ENCODE measurements around the gene PTH2. TPM values are rescaled to one million over a fixed set of nuclear protein-coding genes. Genes with fewer than 3 reads are reported as not detected.

PTH2 gene
- total and polyA plus RNA-seq, 5 experiments from 2014 or later: not detected

DNA sequence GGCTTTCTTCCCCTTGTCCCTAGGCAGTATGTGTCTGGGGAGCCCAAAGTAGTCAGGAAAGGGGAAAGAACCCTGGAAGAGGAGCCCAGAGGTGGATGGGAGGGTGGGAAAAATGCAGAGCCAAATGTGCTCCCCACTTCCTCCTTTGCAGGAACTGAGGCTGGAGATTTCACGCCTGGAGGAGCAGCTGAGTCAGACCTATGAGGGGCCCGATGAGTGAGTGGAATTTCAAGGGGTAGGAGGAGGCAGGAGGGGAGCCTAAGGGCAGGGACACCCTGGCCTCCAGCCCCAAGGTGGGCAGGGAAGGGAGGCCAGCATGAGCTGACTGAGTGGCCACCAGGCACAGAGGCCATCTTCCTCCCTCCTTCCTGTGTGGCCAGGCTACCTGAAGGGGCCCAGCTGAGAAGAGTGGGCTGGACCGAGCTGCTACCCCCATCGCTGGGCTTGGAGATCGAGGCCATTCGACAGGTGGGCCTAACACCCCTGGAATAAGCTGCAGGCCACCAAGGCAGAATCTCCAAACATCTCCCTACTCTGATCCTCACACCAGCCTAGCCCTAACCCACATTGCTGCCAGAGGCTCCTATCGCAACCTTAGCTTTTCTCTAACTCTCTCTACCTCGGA is 14.3 kb downstream of the PTH2 start:
- H3K27me3 Mint-ChIP-seq: no peaks in the 10 kb centered on the region
- DNase-seq: no peak
- POLR2A ChIA-PET: interaction anchor here (0.5 to 1.7 kb wide), 6 partner anchors 9 to 109 kb away, joined by 3 to 5 read pairs (median 3); partner anchors contain the start of gene FLT3LG
- H3K27ac Mint-ChIP-seq: peak overlapping the region; percentile 56 to 92 (median 88)
- ATAC-seq: peak in 1 of 2 donors; percentile 27
- H3K4me3 Mint-ChIP-seq: peak overlapping the region in 9 of 10 donors; percentile 39 to 87 (median 69)
- H3K36me3 Mint-ChIP-seq: no peaks in the 10 kb centered on the region
- H3K4me1 Mint-ChIP-seq: peaks cover 35 to 58% (median 56%) of the 10 kb centered on the region in 4 donors
- no peaks in the 10 kb centered on the region for H3K9me3 Mint-ChIP-seq

DNA sequence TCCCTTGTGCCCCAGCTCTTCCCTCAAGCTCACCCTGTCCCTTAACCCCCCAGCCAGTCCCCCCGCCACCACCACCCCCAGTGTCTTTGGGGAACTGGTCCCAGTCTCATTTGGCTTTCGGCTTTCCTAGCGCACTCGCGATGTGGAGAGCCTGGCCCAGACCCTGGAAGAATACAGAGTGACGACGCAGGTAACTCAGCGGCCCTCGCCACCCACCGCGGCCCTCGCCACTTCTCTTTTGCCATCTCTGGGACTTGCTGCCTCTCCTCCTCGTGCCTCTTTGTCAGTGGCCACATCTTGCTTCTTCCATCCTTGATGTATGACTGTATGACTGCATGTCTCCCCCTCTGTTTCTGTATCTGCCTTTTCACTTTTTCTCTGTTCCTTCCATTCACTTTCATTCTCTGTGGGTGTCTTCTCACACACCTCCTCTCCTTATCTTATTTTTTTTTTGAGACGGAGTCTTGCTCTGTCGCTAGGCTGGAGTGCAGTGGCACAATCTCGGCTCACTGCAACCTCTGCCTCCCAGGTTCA is 15.7 kb downstream of the PTH2 start:
- POLR2A ChIA-PET: interaction anchor here (1.9 kb wide), 1 partner anchor 13 kb away, joined by 4 read pairs; no protein-coding TSS in a partner anchor

DNA sequence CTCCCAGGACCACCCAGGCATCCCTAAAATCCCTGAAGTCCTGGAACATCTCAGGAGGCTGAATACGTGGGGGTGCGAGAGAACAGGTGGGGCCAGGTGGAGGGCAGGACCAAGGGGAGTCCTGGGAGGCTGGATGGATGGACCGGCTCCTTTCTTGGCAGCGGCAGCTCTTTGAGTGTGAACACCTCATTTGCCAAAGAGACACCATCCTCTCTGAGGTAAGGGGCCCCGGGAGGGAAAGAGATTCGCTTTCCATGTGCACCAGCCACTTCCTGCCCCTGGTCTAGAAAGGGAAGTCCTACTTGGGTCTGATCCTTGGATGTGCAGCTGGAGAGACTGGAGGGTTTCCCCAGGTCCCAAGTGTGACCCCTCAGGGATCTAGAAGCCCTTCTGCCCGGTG is 16.2 kb downstream of the PTH2 start:
- no peak for ATAC-seq
- no peaks in the 10 kb centered on the region for H3K9me3 Mint-ChIP-seq
- POLR2A ChIA-PET: interaction anchor here (0.8 to 1.9 kb wide), 3 partner anchors 13 to 45 kb away, joined by 3 to 6 read pairs (median 4); partner anchors contain the start of gene PIH1D1
- DNase-seq: no peak
- H3K27ac Mint-ChIP-seq: peak overlapping the region in 3 of 10 donors; percentile 47 to 86 (median 70)
- H3K4me3 Mint-ChIP-seq: no peak overlapping the region
- no peaks in the 10 kb centered on the region for H3K27me3 Mint-ChIP-seq
- H3K4me1 Mint-ChIP-seq: peaks cover 39 to 62% (median 57%) of the 10 kb centered on the region in 4 donors
- H3K36me3 Mint-ChIP-seq: no peaks in the 10 kb centered on the region

More for the DNA sequence above, 15.7 kb downstream of the PTH2 start:
- DNase-seq (no peak), ATAC-seq (no peak)
- peak overlapping the region in 8 of 10 donors; percentile 3 to 89 (median 73) for H3K27ac Mint-ChIP-seq
- H3K9me3 Mint-ChIP-seq: no peaks in the 10 kb centered on the region
- peaks cover 42 to 67% (median 61%) of the 10 kb centered on the region in 4 donors for H3K4me1 Mint-ChIP-seq
- H3K27me3 Mint-ChIP-seq: no peaks in the 10 kb centered on the region
- no peaks in the 10 kb centered on the region for H3K36me3 Mint-ChIP-seq
- peak overlapping the region in 1 of 10 donors; percentile 37 for H3K4me3 Mint-ChIP-seq

DNA sequence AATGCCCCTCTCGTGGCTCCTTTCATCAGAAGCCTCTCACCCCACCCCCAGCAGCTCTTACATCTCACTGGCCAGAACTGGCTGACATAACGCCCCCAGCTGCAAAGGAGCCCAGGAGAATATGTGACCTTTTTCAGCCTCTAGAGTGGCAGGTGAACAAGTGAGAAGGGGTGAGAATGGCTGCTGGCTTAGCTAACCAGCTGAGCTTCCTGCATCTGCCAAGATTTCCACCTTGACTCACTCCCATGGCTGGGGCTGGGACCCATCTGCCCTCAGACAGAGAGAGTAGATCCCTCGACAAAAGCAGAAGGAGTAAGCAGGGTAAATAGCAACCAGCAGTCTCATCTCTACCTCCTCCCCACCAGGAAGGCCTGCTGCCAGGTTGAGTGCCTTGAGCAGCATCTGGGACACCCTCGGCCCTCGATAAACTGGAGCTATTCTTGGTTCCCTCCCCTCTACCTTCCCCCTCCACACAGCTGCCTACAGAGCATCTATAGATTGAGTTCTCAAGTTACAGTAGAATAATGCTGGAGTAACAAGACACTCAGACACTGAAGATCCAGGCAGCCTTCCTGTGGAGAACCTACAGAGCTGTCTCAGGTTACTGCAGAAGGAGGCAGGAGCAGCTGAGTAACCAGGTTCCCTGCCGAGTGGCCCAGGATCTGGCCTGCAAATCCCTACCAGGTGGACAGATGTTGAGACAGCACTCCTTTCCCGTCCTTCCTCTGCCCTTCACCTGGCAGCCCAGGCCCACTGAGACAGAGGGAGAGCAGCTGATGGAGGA is 19.6 kb downstream of the PTH2 start:
- DNase-seq (peak in 1 of 10 donors; percentile 28), ATAC-seq (peak in 1 of 2 donors; percentile 73)
- H3K27me3 Mint-ChIP-seq: no peaks in the 10 kb centered on the region
- H3K9me3 Mint-ChIP-seq: no peaks in the 10 kb centered on the region
- POLR2A ChIA-PET: interaction anchor here (1.2 kb wide), 2 partner anchors 8 to 17 kb away, joined by 3 read pairs; no protein-coding TSS in a partner anchor
- H3K36me3 Mint-ChIP-seq: no peaks in the 10 kb centered on the region
- peak overlapping the region in 1 of 10 donors; percentile 33 for H3K4me3 Mint-ChIP-seq
- peak overlapping the region in 3 of 10 donors; percentile 51 to 63 (median 54) for H3K27ac Mint-ChIP-seq
- peaks cover 25 to 38% (median 34%) of the 10 kb centered on the region in 4 donors for H3K4me1 Mint-ChIP-seq

DNA sequence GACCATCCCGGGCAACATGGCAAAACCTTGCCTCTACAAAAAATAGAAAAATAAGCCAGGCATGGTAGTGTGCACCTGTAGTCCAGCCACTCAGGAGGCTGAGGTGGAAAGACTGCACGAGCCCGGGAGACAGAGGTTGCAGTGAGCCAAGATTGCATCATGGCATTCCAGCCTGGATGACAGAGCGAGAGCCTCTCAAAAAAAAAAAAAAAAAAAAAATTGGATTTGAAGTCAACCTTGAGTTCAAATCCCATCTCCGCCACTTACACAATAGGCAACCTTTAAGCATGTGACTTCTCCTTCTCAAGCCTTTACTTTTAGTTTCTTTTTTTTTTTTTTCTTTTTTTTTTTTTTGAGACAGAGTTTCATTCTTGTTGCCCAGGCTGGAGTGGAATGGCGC is 23.2 kb downstream of the PTH2 start:
- ATAC-seq: no peak
- DNase-seq: no peak
- Mint-ChIP-seq H3K4me3 (no peak overlapping the region), H3K27me3 (no peaks in the 10 kb centered on the region), H3K27ac (no peak overlapping the region), H3K9me3 (no peaks in the 10 kb centered on the region), H3K4me1 (peaks cover 25 to 36% (median 30%) of the 10 kb centered on the region in 4 donors), H3K36me3 (no peaks in the 10 kb centered on the region)
- POLR2A ChIA-PET: interaction anchor here (0.7 kb wide), 2 partner anchors 9 to 160 kb away, joined by 3 to 5 read pairs; no protein-coding TSS in a partner anchor

DNA sequence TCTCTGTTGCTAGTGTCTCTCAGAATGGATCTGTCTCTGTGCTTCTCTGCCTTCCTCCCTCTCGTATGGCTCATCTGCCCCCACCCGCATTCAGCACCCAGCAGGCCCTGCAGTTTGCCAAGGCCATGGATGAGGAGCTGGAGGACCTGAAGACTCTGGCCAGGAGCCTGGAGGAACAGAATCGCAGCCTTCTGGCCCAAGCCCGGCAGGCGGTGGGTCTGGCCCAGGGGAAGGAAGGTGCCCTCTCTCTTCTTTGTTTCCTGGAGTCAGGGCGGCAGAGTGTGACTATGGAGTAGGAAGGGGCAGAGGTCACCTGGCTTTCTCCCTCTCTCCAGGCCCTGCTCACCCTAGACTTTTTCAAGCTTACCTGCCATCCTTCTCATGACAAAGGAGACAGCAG is 24.3 kb downstream of the PTH2 start:
- H3K27ac Mint-ChIP-seq: peak overlapping the region in 8 of 10 donors; percentile 1 to 80 (median 66)
- no peak for DNase-seq

DNA sequence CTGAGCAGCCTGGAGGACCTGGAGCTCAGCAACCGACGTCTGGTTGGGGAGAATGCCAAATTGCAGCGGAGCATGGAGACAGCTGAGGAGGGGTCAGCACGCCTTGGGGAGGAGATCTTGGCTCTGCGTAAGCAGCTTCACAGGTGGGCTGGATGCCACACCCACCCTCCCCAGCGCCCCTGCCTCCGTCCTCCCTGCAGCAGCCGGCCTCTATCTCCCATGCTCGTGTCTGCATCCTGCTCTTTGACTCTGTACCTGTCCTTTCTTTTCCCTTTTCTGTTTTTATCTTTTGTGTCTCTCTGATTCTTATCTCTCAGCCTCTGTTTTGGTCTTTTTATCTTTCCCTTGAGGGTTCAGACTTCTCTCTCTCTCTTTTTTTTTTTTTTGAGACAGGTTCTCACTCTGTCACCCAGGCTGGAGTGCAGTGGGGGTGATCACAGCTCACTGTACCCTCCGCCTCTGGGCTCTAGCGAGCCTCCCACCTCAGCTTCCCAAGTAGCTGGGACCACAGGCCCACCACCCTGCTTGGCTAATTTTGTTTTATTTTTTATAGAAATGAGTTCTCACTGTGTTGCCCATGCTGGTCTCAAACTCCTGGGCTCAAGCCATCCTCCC is 25.1 kb downstream of the PTH2 start:
- Mint-ChIP-seq H3K27ac (peak overlapping the region in 9 of 10 donors; percentile 23 to 80 (median 59)), H3K4me1 (peaks cover 17 to 28% (median 20%) of the 10 kb centered on the region in 4 donors), H3K27me3 (no peaks in the 10 kb centered on the region), H3K4me3 (peak overlapping the region in 8 of 10 donors; percentile 5 to 77 (median 54)), H3K36me3 (no peaks in the 10 kb centered on the region), H3K9me3 (no peaks in the 10 kb centered on the region)
- DNase-seq (no peak), ATAC-seq (peak; percentile 65 to 66)
- POLR2A ChIA-PET: interaction anchor here (0.7 kb wide), 1 partner anchor 11 kb away, joined by 3 read pairs; no protein-coding TSS in a partner anchor

More for the DNA sequence above, 24.3 kb downstream of the PTH2 start:
- no peaks in the 10 kb centered on the region for H3K9me3 Mint-ChIP-seq
- peak overlapping the region in 6 of 10 donors; percentile 5 to 77 (median 40) for H3K4me3 Mint-ChIP-seq
- POLR2A ChIA-PET: no interaction called here
- H3K4me1 Mint-ChIP-seq: peaks cover 22 to 36% (median 27%) of the 10 kb centered on the region in 4 donors
- H3K27me3 Mint-ChIP-seq: no peaks in the 10 kb centered on the region
- ATAC-seq: no peak
- no peaks in the 10 kb centered on the region for H3K36me3 Mint-ChIP-seq

DNA sequence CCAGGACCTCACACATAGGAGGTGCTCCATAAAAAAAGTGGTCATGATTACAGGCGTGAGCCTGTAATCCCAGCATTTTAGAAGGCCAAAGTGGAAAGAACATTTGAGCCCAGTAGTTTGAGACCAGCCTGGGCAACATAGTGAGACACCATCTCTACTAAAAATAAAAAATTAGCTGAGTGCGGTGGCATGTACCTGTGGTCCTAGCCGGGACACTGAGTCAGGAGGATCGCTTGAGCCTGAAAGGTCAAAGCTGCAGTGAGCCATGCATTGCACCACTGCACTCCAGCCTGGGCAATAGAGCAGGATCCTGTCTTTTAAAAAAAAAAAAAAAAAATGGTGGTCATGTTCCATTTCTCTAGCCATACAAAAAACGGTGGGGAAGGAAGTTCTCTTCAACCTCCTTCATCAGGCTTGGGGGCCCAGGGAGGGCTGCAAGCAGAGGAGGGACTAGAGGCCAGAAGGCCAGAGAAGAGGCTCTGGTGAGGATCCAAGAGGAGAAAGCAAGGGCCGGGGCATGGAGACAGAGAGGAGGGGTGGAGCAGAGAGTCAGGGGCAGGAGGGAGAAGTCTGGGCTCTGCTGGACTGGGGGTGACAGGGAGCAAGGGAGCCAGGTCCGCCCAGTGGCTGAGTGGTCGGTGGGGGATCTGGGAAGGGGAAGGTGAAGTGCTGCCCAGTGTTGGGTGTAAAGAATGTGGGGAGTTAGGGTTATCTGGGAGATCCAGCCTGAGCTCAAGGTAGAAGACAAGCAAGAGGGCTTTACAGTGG is 26.3 kb downstream of the PTH2 start:
- POLR2A ChIA-PET: interaction anchor here (0.6 to 1.2 kb wide), 4 partner anchors 23 to 184 kb away, joined by 3 to 8 read pairs (median 4); partner anchors contain the start of gene PIH1D1
- no peak for DNase-seq

DNA sequence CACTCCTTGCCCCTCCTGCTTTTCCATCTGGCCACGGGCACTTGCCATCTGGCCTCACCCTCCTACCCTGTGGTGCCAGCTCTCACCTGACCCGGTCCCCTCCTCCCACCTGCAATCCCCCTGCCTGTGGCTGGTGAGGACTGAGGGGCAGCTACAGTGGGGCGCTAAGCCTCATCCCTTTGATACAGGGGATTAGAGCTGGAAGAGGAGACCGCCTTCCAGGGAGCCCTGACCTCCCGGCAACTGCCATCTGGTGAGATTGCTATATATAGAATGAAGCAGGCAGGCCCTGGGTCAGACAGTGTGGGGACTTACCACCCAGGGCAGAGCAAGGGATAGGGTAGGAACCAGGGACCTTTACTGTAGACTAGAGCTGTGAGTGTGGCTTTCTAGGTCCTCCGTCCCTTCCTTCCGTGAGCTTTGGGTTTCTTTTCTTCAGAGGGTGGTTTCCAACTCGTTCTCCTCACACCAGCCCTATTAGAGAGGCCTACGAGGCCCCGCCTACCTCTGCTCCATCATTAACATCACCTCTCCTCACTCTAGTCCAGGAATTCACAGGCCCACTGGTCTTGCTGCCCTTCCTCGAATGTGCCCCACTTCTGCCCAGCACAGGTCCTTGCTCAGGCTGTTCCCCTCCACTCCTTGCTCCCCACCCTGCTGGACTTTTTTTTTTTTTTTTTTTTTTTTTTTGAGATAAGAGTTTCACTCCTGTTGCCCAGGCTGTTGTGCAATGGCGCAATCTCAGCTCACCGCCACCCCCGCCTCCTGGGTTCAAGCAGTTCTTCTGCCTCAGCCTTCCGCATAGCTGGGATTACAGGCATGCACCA is 27.4 kb downstream of the PTH2 start:
- no peaks in the 10 kb centered on the region for H3K36me3 Mint-ChIP-seq

More for the DNA sequence above, 26.3 kb downstream of the PTH2 start:
- Mint-ChIP-seq H3K9me3 (no peaks in the 10 kb centered on the region), H3K27ac (peak overlapping the region in 4 of 10 donors; percentile 28 to 50 (median 40)), H3K4me3 (peak overlapping the region in 2 of 10 donors; percentile 14 to 36), H3K27me3 (peaks cover 0 to 3% (median 0%) of the 10 kb centered on the region in 5 donors), H3K36me3 (no peaks in the 10 kb centered on the region), H3K4me1 (peaks cover 20 to 32% (median 22%) of the 10 kb centered on the region in 4 donors)
- ATAC-seq: no peak

DNA sequence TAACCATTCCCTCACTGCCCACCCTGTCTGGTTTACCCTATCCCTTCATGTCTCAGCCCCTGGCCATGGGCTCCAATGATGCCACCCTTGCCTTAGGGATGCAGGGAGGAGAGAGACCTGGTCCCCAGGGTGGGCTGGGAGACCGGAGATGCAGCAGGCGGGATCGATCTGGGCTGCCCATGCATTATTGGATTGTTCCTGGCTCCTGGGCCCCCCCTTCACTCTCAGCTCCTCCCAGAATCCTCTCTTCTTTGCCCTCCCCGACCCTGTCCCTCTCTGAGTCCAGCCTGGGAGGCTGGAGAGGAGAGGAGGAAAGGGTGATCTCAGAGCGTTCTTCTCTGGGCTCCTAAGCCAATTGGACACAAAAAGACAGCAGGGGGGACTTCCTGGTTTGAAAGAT is 29.4 kb downstream of the PTH2 start:
- no peak for DNase-seq
- POLR2A ChIA-PET: interaction anchor here (0.6 to 2.4 kb wide), 5 partner anchors 14 to 76 kb away, joined by 3 to 9 read pairs (median 4); no protein-coding TSS in a partner anchor
- no peaks in the 10 kb centered on the region for H3K9me3 Mint-ChIP-seq
- peaks cover 0 to 4% (median 0%) of the 10 kb centered on the region in 5 donors for H3K27me3 Mint-ChIP-seq
- no peaks in the 10 kb centered on the region for H3K36me3 Mint-ChIP-seq
- H3K4me3 Mint-ChIP-seq: no peak overlapping the region
- no peak for ATAC-seq
- H3K4me1 Mint-ChIP-seq: peaks cover 18 to 30% (median 26%) of the 10 kb centered on the region in 4 donors
- H3K27ac Mint-ChIP-seq: no peak overlapping the region

More for the DNA sequence above, 27.4 kb downstream of the PTH2 start:
- H3K4me1 Mint-ChIP-seq: peaks cover 22 to 35% (median 27%) of the 10 kb centered on the region in 4 donors
- no peak for ATAC-seq
- DNase-seq: no peak
- peaks cover 0 to 4% (median 0%) of the 10 kb centered on the region in 5 donors for H3K27me3 Mint-ChIP-seq
- POLR2A ChIA-PET: interaction anchor here (1.2 to 2.4 kb wide), 2 partner anchors 56 to 74 kb away, joined by 8 to 9 read pairs; partner anchors contain the start of gene PIH1D1
- H3K4me3 Mint-ChIP-seq: peak overlapping the region in 1 of 10 donors; percentile 14
- H3K9me3 Mint-ChIP-seq: no peaks in the 10 kb centered on the region
- H3K27ac Mint-ChIP-seq: peak overlapping the region in 2 of 10 donors; percentile 15 to 38
